Ishikawa (cell line): ENCODE results near the gene FBXO8.

Experiments
- CEBPB ChIP-seq: IDR thresholded peaks from 2 replicates; pipeline ENCODE4 v1.6.1; 2012
- CREB1 ChIP-seq: IDR thresholded peaks from 2 replicates; pipeline ENCODE4 v1.6.1; 2012; ENCODE audit warnings: low read depth
- EGR1 ChIP-seq: IDR thresholded peaks from 2 replicates; pipeline ENCODE4 v1.6.1; 2012
- EP300 ChIP-seq: IDR thresholded peaks from 2 replicates; pipeline ENCODE4 v1.6.1; 2012; ENCODE audit warnings: borderline replicate concordance
- FOXM1 ChIP-seq: IDR thresholded peaks from 2 replicates; pipeline ENCODE4 v1.6.1; 2012; ENCODE audit warnings: low read depth, borderline replicate concordance
- NFIC ChIP-seq: IDR thresholded peaks from 2 replicates; pipeline ENCODE4 v1.6.1; 2012
- RAD21 ChIP-seq: IDR thresholded peaks from 2 replicates; pipeline ENCODE4 v1.6.1; 2012; ENCODE audit warnings: low read depth
- TAF1 ChIP-seq: IDR thresholded peaks from 2 replicates; pipeline ENCODE4 v1.6.1; 2012; ENCODE audit warnings: low read depth, mild to moderate bottlenecking
- TCF12 ChIP-seq: IDR thresholded peaks from 2 replicates; pipeline ENCODE4 v1.6.1; 2012; ENCODE audit warnings: low read depth
- TEAD4 ChIP-seq: IDR thresholded peaks from 2 replicates; pipeline ENCODE4 v1.6.1; 2012
- YY1 ChIP-seq: IDR thresholded peaks from 2 replicates; pipeline ENCODE4 v1.6.1; 2012; ENCODE audit warnings: low read depth
- ZBTB7A ChIP-seq: IDR thresholded peaks from 2 replicates; pipeline ENCODE4 v1.6.1; 2012; ENCODE audit warnings: low read depth
- TF ChIP-seq, protein P1 (sequence below): IDR thresholded peaks from 2 replicates; pipeline ENCODE4 v1.6.1; 2012
- TF ChIP-seq, protein P2 (sequence below): IDR thresholded peaks from 2 replicates; pipeline ENCODE4 v1.6.1; 2012; ENCODE audit warnings: low read depth, mild to moderate bottlenecking
- TF ChIP-seq, protein P3 (sequence below): IDR thresholded peaks from 2 replicates; pipeline ENCODE4 v1.6.1; 2012

FBXO8 gene

DNA sequence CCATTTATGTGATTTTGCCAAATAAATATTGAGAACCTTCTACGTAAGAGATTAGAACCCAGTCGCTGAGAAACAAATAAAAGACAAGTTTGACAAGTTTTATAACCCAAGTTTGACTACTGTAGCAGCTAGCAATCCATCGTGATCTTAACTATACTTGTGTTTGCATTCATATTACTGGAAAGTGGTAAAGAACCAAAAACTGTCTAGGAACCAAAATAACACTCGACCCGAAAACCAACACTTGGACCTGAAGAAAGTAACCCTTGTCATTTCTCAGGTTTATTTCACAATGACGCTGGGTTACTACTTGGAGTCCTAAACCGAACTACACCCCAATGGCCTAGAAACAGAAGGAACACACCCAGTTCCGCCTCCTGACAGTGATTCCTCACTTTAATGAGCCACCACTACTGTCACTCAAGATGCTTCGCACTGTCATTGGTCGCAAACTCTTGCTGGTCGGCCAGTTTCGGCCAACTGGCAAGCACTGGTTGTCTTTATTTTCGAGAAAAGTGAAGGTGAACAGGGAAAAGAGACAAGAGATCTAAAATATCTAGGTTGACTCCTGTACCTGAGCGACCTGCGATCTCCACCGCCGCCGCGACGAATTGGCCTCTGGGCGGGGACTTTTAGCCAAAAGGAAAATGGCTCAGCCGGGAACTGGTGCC is 496 bp downstream of the FBXO8 start:
- TF ChIP-seq TAF1 (no peak), ZBTB7A (no peak), EGR1 (no peak), RAD21 (no peak), CEBPB (peak; percentile 31; the same call in 1 of the 2 replicates)

DNA sequence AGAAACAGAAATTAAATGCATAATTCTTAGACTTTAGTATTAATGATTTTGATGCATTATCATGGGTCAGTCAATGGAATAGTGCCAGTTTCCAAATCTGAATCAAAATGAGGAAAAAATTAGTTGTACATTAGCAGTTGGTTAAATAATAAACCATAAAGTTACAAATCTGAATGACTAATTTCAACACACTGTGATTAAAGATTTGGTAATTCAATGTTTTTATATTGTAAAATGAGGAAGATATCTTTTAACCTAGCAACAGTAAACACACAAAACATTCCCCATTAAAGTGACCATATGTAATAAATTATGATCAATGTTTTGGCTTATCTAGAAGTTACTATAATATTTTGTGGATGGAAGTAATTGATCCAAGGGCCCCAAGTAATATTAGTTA is 1.6 kb downstream of the FBXO8 start:
- TF ChIP-seq TAF1, result no peak
- TF ChIP-seq CREB1, result no peak
- no peak for TF ChIP-seq EGR1
- no peak for TF ChIP-seq CEBPB
- TF ChIP-seq, protein P1, sequence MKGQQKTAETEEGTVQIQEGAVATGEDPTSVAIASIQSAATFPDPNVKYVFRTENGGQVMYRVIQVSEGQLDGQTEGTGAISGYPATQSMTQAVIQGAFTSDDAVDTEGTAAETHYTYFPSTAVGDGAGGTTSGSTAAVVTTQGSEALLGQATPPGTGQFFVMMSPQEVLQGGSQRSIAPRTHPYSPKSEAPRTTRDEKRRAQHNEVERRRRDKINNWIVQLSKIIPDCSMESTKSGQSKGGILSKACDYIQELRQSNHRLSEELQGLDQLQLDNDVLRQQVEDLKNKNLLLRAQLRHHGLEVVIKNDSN, result no peak
- TF ChIP-seq TCF12, result no peak
- no peak for TF ChIP-seq TEAD4
- no peak for TF ChIP-seq FOXM1
- TF ChIP-seq NFIC, result no peak
- no peak for TF ChIP-seq EP300
- TF ChIP-seq RAD21, result no peak
- TF ChIP-seq YY1, result no peak
- TF ChIP-seq, protein P2, sequence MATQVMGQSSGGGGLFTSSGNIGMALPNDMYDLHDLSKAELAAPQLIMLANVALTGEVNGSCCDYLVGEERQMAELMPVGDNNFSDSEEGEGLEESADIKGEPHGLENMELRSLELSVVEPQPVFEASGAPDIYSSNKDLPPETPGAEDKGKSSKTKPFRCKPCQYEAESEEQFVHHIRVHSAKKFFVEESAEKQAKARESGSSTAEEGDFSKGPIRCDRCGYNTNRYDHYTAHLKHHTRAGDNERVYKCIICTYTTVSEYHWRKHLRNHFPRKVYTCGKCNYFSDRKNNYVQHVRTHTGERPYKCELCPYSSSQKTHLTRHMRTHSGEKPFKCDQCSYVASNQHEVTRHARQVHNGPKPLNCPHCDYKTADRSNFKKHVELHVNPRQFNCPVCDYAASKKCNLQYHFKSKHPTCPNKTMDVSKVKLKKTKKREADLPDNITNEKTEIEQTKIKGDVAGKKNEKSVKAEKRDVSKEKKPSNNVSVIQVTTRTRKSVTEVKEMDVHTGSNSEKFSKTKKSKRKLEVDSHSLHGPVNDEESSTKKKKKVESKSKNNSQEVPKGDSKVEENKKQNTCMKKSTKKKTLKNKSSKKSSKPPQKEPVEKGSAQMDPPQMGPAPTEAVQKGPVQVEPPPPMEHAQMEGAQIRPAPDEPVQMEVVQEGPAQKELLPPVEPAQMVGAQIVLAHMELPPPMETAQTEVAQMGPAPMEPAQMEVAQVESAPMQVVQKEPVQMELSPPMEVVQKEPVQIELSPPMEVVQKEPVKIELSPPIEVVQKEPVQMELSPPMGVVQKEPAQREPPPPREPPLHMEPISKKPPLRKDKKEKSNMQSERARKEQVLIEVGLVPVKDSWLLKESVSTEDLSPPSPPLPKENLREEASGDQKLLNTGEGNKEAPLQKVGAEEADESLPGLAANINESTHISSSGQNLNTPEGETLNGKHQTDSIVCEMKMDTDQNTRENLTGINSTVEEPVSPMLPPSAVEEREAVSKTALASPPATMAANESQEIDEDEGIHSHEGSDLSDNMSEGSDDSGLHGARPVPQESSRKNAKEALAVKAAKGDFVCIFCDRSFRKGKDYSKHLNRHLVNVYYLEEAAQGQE, result no peak
- TF ChIP-seq ZBTB7A, result no peak
- TF ChIP-seq, protein P3, sequence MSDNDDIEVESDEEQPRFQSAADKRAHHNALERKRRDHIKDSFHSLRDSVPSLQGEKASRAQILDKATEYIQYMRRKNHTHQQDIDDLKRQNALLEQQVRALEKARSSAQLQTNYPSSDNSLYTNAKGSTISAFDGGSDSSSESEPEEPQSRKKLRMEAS, result no peak

DNA sequence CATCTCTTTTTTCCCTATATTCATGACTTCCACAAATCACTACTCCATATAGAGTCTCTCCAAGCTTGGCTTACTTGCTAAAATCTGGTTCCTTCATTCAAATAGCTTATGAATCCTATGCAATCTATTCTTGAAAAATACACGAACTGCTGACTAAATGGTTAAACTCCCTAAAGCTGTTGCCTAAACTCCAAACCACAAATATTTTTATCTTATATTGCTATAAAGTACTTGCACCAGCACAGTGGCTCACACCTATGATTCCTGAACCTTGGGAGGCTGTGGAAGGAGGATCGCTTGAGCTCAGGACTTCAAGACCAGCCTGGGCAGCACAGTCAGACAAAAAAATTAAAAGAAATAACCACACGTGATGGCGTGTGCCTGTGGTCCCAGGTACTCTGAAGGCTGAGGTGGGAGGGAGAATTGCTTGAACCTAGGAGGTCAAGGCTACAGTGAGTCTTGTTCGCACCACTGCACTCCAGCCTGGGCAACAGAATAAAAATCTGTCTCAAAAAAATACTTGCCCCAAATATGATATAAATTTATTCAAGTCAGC is 2.2 kb downstream of the FBXO8 start:
- TF ChIP-seq EGR1 (no peak), YY1 (no peak), TEAD4 (no peak), ZBTB7A (no peak), NFIC (no peak), RAD21 (no peak), FOXM1 (no peak), TAF1 (no peak), TCF12 (no peak), EP300 (no peak)
- TF ChIP-seq, protein P1, result no peak

DNA sequence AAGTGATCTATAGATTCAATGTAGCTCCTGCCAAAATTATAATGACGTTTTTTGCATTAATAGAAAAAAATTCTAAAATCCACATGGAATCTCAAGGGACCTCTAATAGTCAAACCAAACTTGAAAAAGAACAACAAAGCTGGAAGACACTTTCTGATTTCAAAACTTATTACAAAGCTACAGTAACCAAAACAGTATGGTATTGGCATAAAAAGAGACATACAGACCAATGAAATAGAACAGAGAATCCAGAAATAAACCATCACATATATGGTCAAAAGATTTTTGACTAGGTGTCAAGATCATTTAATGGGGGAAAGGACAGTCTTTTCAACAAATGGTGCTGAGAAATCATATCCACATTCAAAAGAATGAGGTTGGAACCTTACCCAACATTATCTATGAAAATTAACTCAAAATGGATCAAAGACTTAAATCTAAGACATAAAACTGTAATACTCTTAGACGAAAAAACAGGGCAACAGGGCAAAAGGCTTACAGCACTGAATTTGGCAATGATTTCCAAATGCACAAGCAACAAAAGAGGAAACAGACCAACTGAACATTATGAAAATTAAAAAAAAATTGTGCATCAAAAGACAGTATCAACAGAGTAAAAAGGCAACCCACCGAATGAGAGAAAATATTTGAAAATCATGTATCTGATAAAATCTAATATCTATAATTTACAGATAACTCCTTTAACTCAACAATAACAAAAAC is 3.9 kb downstream of the FBXO8 start:
- TF ChIP-seq, protein P3, result no peak

DNA sequence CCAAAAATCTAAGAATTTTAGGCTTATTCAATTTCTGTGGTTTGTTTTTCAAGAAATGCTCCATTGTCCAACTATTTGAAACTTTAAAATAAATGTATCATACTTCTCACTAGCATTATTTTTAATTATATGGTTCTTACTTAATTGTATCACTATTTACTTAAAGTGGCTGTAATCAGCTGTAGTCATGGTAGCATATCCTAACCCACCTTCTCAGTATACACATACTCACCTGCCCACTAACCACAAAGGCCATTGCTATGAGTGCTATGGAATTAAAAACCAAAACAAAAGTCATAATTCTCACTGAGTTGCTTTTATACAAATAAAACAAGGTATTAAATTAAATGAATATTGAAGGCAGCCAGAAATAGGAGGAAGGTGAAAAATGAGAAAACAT is 5.0 kb downstream of the FBXO8 start:
- TF ChIP-seq FOXM1, result no peak
- no peak for TF ChIP-seq TCF12
- TF ChIP-seq RAD21, result no peak
- no peak for TF ChIP-seq EGR1
- no peak for TF ChIP-seq NFIC
- TF ChIP-seq, protein P1, result no peak
- no peak for TF ChIP-seq ZBTB7A
- TF ChIP-seq TAF1, result no peak
- TF ChIP-seq, protein P3, result no peak
- TF ChIP-seq YY1, result no peak
- no peak for TF ChIP-seq CREB1
- no peak for TF ChIP-seq CEBPB
- TF ChIP-seq TEAD4, result no peak
- no peak for TF ChIP-seq EP300
- TF ChIP-seq, protein P2, result no peak
